HepG2 (cell line): ENCODE measurements around the gene IFT172. TPM values are rescaled to one million over a fixed set of nuclear protein-coding genes. Genes with fewer than 3 reads are reported as not detected.

Experiments
- ARID2 ChIP-seq: sonication (generic); formaldehyde crosslinking; IDR thresholded peaks from 2 replicates; pipeline ENCODE4 v1.8.1; 2022; ENCODE audit warnings: mild to moderate bottlenecking, missing genetic modification reagents, borderline replicate concordance
- ETV6 ChIP-seq: sonication (generic); formaldehyde crosslinking; conservative IDR thresholded peaks from 2 replicates; pipeline ENCODE4 v1.4.0; 2020; ENCODE audit warnings: missing genetic modification reagents
- FOXJ3 ChIP-seq: sonication (generic); formaldehyde crosslinking; IDR thresholded peaks from 2 replicates; pipeline ENCODE4 v1.4.0; 2020; ENCODE audit warnings: missing genetic modification reagents, mild to moderate bottlenecking, borderline replicate concordance
- LCORL ChIP-seq, 2 experiments: fragments of 450-650 bp in 1 of 2; sonication (generic) in 1 of 2; formaldehyde crosslinking in 1 of 2; IDR thresholded peaks; 2 replicates each; pipeline versions ENCODE4 v1.5.0 to v1.6.1; 2017 to 2020; ENCODE audit warnings: antibody characterized with exemption in 1 of 2, missing genetic modification reagents in 1 of 2
- MXD3 ChIP-seq: IDR thresholded peaks from 2 replicates; pipeline ENCODE4 v1.6.1; 2016; ENCODE audit warnings: mild to moderate bottlenecking, missing biosample characterization, missing genetic modification reagents
- NR1H2 ChIP-seq: sonication (generic); formaldehyde crosslinking; IDR thresholded peaks from 2 replicates; pipeline ENCODE4 v1.8.1; 2022; ENCODE audit warnings: low read depth, missing genetic modification reagents, borderline replicate concordance
- RELA ChIP-seq: sonication (generic); formaldehyde crosslinking; IDR thresholded peaks from 2 replicates; pipeline ENCODE4 v1.4.0; 2020; ENCODE audit warnings: missing genetic modification reagents
- ZNF20 ChIP-seq: sonication (generic); formaldehyde crosslinking; IDR thresholded peaks from 2 replicates; pipeline ENCODE4 v1.4.0; 2020; ENCODE audit warnings: mild to moderate bottlenecking, moderate library complexity, missing genetic modification reagents
- ZNF318 ChIP-seq: sonication (generic); formaldehyde crosslinking; IDR thresholded peaks from 2 replicates; pipeline ENCODE4 v1.4.0; 2020; ENCODE audit warnings: mild to moderate bottlenecking, missing genetic modification reagents
- ZNF414 ChIP-seq: sonication (generic); formaldehyde crosslinking; IDR thresholded peaks from 2 replicates; pipeline ENCODE4 v1.5.0; 2020; ENCODE audit warnings: missing genetic modification reagents
- ZNF597 ChIP-seq: sonication (generic); formaldehyde crosslinking; IDR thresholded peaks from 2 replicates; pipeline ENCODE4 v1.5.0; 2020; ENCODE audit warnings: missing genetic modification reagents
- ZNF670 ChIP-seq: sonication (generic); formaldehyde crosslinking; IDR thresholded peaks from 2 replicates; pipeline ENCODE4 v1.8.0; 2022; ENCODE audit warnings: mild to moderate bottlenecking, missing genetic modification reagents, borderline replicate concordance
- ZNF672 ChIP-seq: sonication (generic); formaldehyde crosslinking; IDR thresholded peaks from 2 replicates; pipeline ENCODE4 v1.8.1; 2022; ENCODE audit warnings: missing genetic modification reagents
- ZNF687 ChIP-seq: sonication (generic); formaldehyde crosslinking; IDR thresholded peaks from 2 replicates; pipeline ENCODE4 v1.5.1; 2020; ENCODE audit warnings: mild to moderate bottlenecking, missing genetic modification reagents, moderate library complexity
- polyA plus RNA-seq, 8 experiments: library from polyadenylated mRNA; depleted of rRNA in 3 of 8; stranded (reverse) in 7 of 8; unstranded in 1 of 8; fragments of >200 nt; fragmentation: Illumina TruSeq in 4 of 8; extraction: Trizol in 4 of 8; gene quantifications; 2 replicates each; pipeline versions ENCODE4 v1.2.1 to v1.2.3, GENCODE V29; 2011 to 2016; ENCODE audit warnings: low read depth in 4 of 8, missing spikeins in 1 of 8, mixed read lengths in 1 of 8; ENCODE audit not compliant: insufficient read depth in 1 of 8
- total RNA-seq, 5 experiments: library from RNA; depleted of rRNA; stranded (reverse); fragments of >200 nt; fragmentation: Illumina TruSeq; extraction: Trizol; gene quantifications; 2 replicates each; pipeline ENCODE4 v1.2.3, GENCODE V29; 2016; ENCODE audit warnings: low read depth in 1 of 5

Gene IFT172
- total and polyA plus RNA-seq, 2 of the 13 experiments (the other 11 are each of a cell fraction or from before 2014, with no cell fraction given): 21.6 to 35.7 TPM

- no peak for TF ChIP-seq ZNF597 (CRISPR knock-in tag)
- no peak for TF ChIP-seq ZNF672 (CRISPR knock-in tag)
- TF ChIP-seq ZNF687 (CRISPR knock-in tag): peak; percentile 68
- no peak for TF ChIP-seq ETV6 (CRISPR knock-in tag)
- no peak for TF ChIP-seq LCORL (IDR thresholded peaks at IDR 0.05)
- peak; percentile 81 for TF ChIP-seq LCORL (CRISPR knock-in tag; IDR thresholded peaks at IDR 0.05)
- TF ChIP-seq MXD3 (CRISPR knock-in tag): 0 out of 2 replicates have a peak, but pooled peaks have one; percentile 12
- TF ChIP-seq RELA: no peak
- TF ChIP-seq ARID2 (CRISPR knock-in tag): no peak
- no peak for TF ChIP-seq ZNF414 (CRISPR knock-in tag)
- no peak for TF ChIP-seq ZNF318 (CRISPR knock-in tag)
- TF ChIP-seq NR1H2 (CRISPR knock-in tag): no peak
- TF ChIP-seq ZNF20: no peak
- TF ChIP-seq ZNF670 (CRISPR knock-in tag): no peak
- no peak for TF ChIP-seq FOXJ3 (CRISPR knock-in tag)
Measured at GRCh38 chr2:27494284-27494943, 4.9 kb upstream of the IFT172 start (continued).
